ENCODE measurements around the gene FAIM2. TPM values are rescaled to one million over a fixed set of nuclear protein-coding genes. Genes with fewer than 3 reads are reported as not detected.

The FAIM2 gene
- total and polyA plus RNA-seq, 3 experiments from 2014 or later = 0.39 to 0.72 (median 0.44) TPM

GRCh38 chr12:49843411-49843810 lies 60.3 kb downstream of the FAIM2 start:
- peaks cover 29 to 51% (median 44%) of the 10 kb centered on the region in 3 donors for H3K4me1 Mint-ChIP-seq
- peaks cover 0 to 10% (median 2%) of the 10 kb centered on the region in 3 donors for H3K36me3 Mint-ChIP-seq
- Histone ChIP-seq H3K27ac (ENCODE audit: low read depth, low read length) (peak overlapping the region; percentile 79), H3K9me3 (ENCODE audit: low read length) (no peaks in the 10 kb centered on the region), H3K36me3 (ENCODE audit: insufficient read depth, low read length) (peaks cover 1% of the 10 kb centered on the region), H3K4me1 (ENCODE audit: insufficient read depth, low read length) (peaks cover 33% of the 10 kb centered on the region), H3K27me3 (ENCODE audit: insufficient read depth, low read length, poor library complexity, severe bottlenecking) (no peaks in the 10 kb centered on the region), H3K4me3 (ENCODE audit: low read length) (peak overlapping the region; percentile 96)
- peak overlapping the region; percentile 89 to 97 (median 96) for H3K27ac Mint-ChIP-seq
- H3K27me3 Mint-ChIP-seq = peaks cover 2 to 4% of the 10 kb centered on the region in 2 donors
- H3K4me3 Mint-ChIP-seq = peak overlapping the region; percentile 90 to 97 (median 93)
- DNase-seq = no peak
- ChIA-PET CTCF (interaction anchor here (1.0 to 6.5 kb wide), 6 partner anchors 15 to 991 kb away, joined by 3 to 44 read pairs (median 5); partner anchors contain the start of genes NCKAP5L and TMBIM6), POLR2A (interaction anchor here (0.6 to 1.5 kb wide), 4 partner anchors 9 to 102 kb away, joined by 3 to 11 read pairs (median 4); partner anchors contain the start of genes NCKAP5L and TMBIM6)
- H3K9me3 Mint-ChIP-seq = no peaks in the 10 kb centered on the region

- Mint-ChIP-seq H3K36me3 (peaks cover 0 to 14% (median 2%) of the 10 kb centered on the region in 3 donors), H3K27me3 (no peaks in the 10 kb centered on the region), H3K27ac (peak within 1 kb of the TSS; percentile 89 to 97 (median 96)), H3K4me3 (peak within 1 kb of the TSS; percentile 90 to 97 (median 93)), H3K4me1 (peaks cover 29 to 51% (median 44%) of the 10 kb centered on the region in 3 donors), H3K9me3 (no peaks in the 10 kb centered on the region)
- peak within 1 kb of the TSS; percentile 96 for H3K4me3 ChIP-seq (ENCODE audit: low read length)
- H3K27me3 ChIP-seq (ENCODE audit: insufficient read depth, low read length, poor library complexity, severe bottlenecking) = no peaks in the 10 kb centered on the region
- ChIA-PET CTCF (interaction anchor here (1.0 to 6.5 kb wide), 6 partner anchors 14 to 990 kb away, joined by 3 to 44 read pairs (median 4); partner anchors contain the start of genes NCKAP5L and TMBIM6), POLR2A (interaction anchor here (0.5 to 1.5 kb wide), 5 partner anchors 9 to 136 kb away, joined by 3 to 11 read pairs (median 3); partner anchors contain the start of genes NCKAP5L and TMBIM6)
- DNase-seq = peak; percentile 88 to 94 (median 89)
- H3K27ac ChIP-seq (ENCODE audit: low read depth, low read length) = peak within 1 kb of the TSS; percentile 79
- peaks cover 33% of the 10 kb centered on the region for H3K4me1 ChIP-seq (ENCODE audit: insufficient read depth, low read length)
- H3K36me3 ChIP-seq (ENCODE audit: insufficient read depth, low read length) = peaks cover 3% of the 10 kb centered on the region
- H3K9me3 ChIP-seq (ENCODE audit: low read length) = no peaks in the 10 kb centered on the region
Measured at GRCh38 chr12:49842519-49843352, 61.0 kb downstream of the FAIM2 start, which contains the start of gene BCDIN3D. Gene BCDIN3D (minus strand): TSS chr12:49843106. CDS start chr12:49843087, 19 bp downstream.

GRCh38 chr12:49838973-49839633 lies 64.6 kb downstream of the FAIM2 start:
- Histone ChIP-seq H3K4me1 (ENCODE audit: insufficient read depth, low read length) (peaks cover 24% of the 10 kb centered on the region), H3K27me3 (ENCODE audit: insufficient read depth, low read length, poor library complexity, severe bottlenecking) (no peaks in the 10 kb centered on the region), H3K4me3 (ENCODE audit: low read length) (no peak overlapping the region), H3K9me3 (ENCODE audit: low read length) (no peaks in the 10 kb centered on the region), H3K36me3 (ENCODE audit: insufficient read depth, low read length) (peaks cover 3% of the 10 kb centered on the region), H3K27ac (ENCODE audit: low read depth, low read length) (no peak overlapping the region)
- ChIA-PET POLR2A (interaction anchor here (0.6 kb wide), 1 partner anchor 11 kb away, joined by 4 read pairs; the partner anchor contains the start of gene NCKAP5L), CTCF (interaction anchor here (0.7 to 6.5 kb wide), 19 partner anchors 8 to 191 kb away, joined by 3 to 44 read pairs (median 4); partner anchors contain the start of genes NCKAP5L and TMBIM6)
- Mint-ChIP-seq H3K27ac (peak overlapping the region in 2 of 8 donors; percentile 7 to 37), H3K27me3 (no peaks in the 10 kb centered on the region), H3K4me3 (peak overlapping the region in 2 of 7 donors; percentile 1 to 64), H3K9me3 (no peaks in the 10 kb centered on the region), H3K4me1 (peaks cover 24 to 41% (median 35%) of the 10 kb centered on the region in 3 donors), H3K36me3 (peaks cover 0 to 16% (median 2%) of the 10 kb centered on the region in 3 donors)
- DNase-seq = peak in 3 of 5 donors; percentile 24 to 52 (median 44)

GRCh38 chr12:49832836-49833421 lies 70.8 kb downstream of the FAIM2 start:
- no peak overlapping the region for H3K27ac Mint-ChIP-seq
- DNase-seq = no peak
- no peaks in the 10 kb centered on the region for H3K9me3 Mint-ChIP-seq
- Histone ChIP-seq H3K27me3 (ENCODE audit: insufficient read depth, low read length, poor library complexity, severe bottlenecking) (no peaks in the 10 kb centered on the region), H3K36me3 (ENCODE audit: insufficient read depth, low read length) (no peaks in the 10 kb centered on the region), H3K27ac (ENCODE audit: low read depth, low read length) (no peak overlapping the region), H3K9me3 (ENCODE audit: low read length) (no peaks in the 10 kb centered on the region), H3K4me1 (ENCODE audit: insufficient read depth, low read length) (peaks cover 9% of the 10 kb centered on the region), H3K4me3 (ENCODE audit: low read length) (no peak overlapping the region)
- peak overlapping the region in 1 of 7 donors; percentile 78 for H3K4me3 Mint-ChIP-seq
- peaks cover 0 to 3% of the 10 kb centered on the region in 2 donors for H3K27me3 Mint-ChIP-seq
- H3K36me3 Mint-ChIP-seq = peaks cover 0 to 5% (median 0%) of the 10 kb centered on the region in 3 donors
- POLR2A ChIA-PET = no interaction called here
- peaks cover 11 to 16% (median 12%) of the 10 kb centered on the region in 3 donors for H3K4me1 Mint-ChIP-seq
- CTCF ChIA-PET = interaction anchor here (1.6 to 2.1 kb wide), 2 partner anchors 55 to 92 kb away, joined by 3 to 6 read pairs; partner anchors contain the start of gene TMBIM6

- no peak overlapping the region for H3K4me3 Mint-ChIP-seq
- no peaks in the 10 kb centered on the region for H3K36me3 ChIP-seq (ENCODE audit: insufficient read depth, low read length)
- ChIA-PET CTCF (interaction anchor here (1.6 to 2.1 kb wide), 2 partner anchors 54 to 90 kb away, joined by 3 to 6 read pairs; partner anchors contain the start of gene TMBIM6), POLR2A (no interaction called here)
- H3K27ac Mint-ChIP-seq = no peak overlapping the region
- H3K4me3 ChIP-seq (ENCODE audit: low read length) = no peak overlapping the region
- H3K36me3 Mint-ChIP-seq = peaks cover 0 to 3% (median 0%) of the 10 kb centered on the region in 3 donors
- H3K4me1 ChIP-seq (ENCODE audit: insufficient read depth, low read length) = peaks cover 16% of the 10 kb centered on the region
- no peaks in the 10 kb centered on the region for H3K27me3 ChIP-seq (ENCODE audit: insufficient read depth, low read length, poor library complexity, severe bottlenecking)
- no peaks in the 10 kb centered on the region for H3K9me3 ChIP-seq (ENCODE audit: low read length)
- no peaks in the 10 kb centered on the region for H3K9me3 Mint-ChIP-seq
- H3K4me1 Mint-ChIP-seq = peaks cover 20 to 26% (median 20%) of the 10 kb centered on the region in 3 donors
- no peak overlapping the region for H3K27ac ChIP-seq (ENCODE audit: low read depth, low read length)
- no peak for DNase-seq
- H3K27me3 Mint-ChIP-seq = peaks cover 0 to 3% of the 10 kb centered on the region in 2 donors
Measured at GRCh38 chr12:49831717-49832116, 72.0 kb downstream of the FAIM2 start.

DNA sequence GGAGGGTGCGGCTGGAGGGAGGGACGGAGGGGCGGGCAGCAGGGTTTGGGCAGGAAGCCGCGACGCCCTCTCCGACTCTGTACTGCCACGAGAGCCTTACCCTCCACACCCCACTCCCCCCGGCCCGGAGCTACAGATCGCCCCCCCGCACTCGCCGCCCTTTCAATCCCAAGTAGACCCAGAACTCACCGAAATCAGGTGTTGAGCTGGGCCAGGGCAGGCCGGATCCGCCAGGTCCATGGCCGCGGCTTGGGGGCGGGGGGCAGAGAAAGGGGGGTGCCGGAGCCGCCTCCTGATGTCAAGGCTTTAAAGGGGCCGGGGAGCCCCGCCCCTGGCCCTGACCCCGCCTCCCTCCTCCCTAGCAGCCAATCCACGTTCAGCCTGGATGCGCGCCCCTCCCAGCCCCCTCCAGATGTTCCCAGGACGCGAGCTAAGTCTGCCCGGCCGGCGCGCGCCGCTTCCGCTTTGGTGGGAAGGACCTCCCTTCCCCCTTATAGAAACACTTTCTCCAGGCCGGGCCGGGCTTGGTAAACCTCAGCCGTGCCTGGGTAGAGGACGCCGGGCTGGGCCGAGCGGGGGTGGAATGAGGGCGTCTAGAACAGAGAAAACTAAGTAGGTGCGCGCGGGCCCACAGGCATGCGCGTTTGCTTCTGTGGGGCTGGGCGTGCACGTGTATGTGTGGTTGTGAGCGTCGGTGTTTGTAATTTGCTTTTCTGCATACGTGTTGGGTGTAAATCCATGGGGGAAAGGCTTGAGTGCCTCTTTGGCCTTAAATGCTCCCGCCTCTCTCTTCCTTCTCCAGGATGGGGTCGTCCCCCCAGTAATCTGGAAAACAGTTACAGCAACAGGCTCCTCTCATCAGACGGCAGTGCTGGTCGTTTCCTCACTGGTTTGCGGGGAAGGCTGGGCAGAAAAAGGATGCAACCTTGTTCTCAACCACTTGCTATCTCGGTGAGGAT lies 75.3 kb downstream of the FAIM2 start, which contains the start of gene NCKAP5L:
NCKAP5L (minus strand) TSS at position 281 of the 959 bp plus-strand sequence. CDS start 24,369 bp downstream, outside the sequence.
- POLR2A ChIA-PET = interaction anchor here (0.6 to 1.4 kb wide), 7 partner anchors 10 to 197 kb away, joined by 4 to 11 read pairs (median 5); partner anchors contain the start of genes BCDIN3D and TMBIM6
- peaks cover 16% of the 10 kb centered on the region for H3K4me1 ChIP-seq (ENCODE audit: insufficient read depth, low read length)
- CTCF ChIA-PET = interaction anchor here (1.1 to 4.4 kb wide), 5 partner anchors 8 to 87 kb away, joined by 3 to 44 read pairs (median 7); partner anchors contain the start of genes BCDIN3D and TMBIM6

More for the DNA sequence above, 75.3 kb downstream of the FAIM2 start, which contains the start of gene NCKAP5L:
- H3K36me3 Mint-ChIP-seq = peaks cover 0 to 3% (median 0%) of the 10 kb centered on the region in 3 donors
- H3K27me3 ChIP-seq (ENCODE audit: insufficient read depth, low read length, poor library complexity, severe bottlenecking) = no peaks in the 10 kb centered on the region
- peak within 1 kb of the TSS; percentile 81 to 97 (median 92) for H3K27ac Mint-ChIP-seq
- peak within 1 kb of the TSS; percentile 66 for H3K27ac ChIP-seq (ENCODE audit: low read depth, low read length)
- peak; percentile 92 to 96 (median 93) for DNase-seq
- H3K36me3 ChIP-seq (ENCODE audit: insufficient read depth, low read length) = no peaks in the 10 kb centered on the region
- H3K9me3 Mint-ChIP-seq = no peaks in the 10 kb centered on the region
- H3K4me1 Mint-ChIP-seq = peaks cover 29 to 35% (median 35%) of the 10 kb centered on the region in 3 donors
- H3K27me3 Mint-ChIP-seq = peaks cover 0 to 3% of the 10 kb centered on the region in 2 donors
- H3K4me3 Mint-ChIP-seq = peak within 1 kb of the TSS; percentile 92 to 99 (median 97)
- H3K9me3 ChIP-seq (ENCODE audit: low read length) = no peaks in the 10 kb centered on the region
- H3K4me3 ChIP-seq (ENCODE audit: low read length) = peak within 1 kb of the TSS; percentile 69
